Adrenal gland (tissue), 5 donors: Measurements from ENCODE around the gene NDST1.

Experiments used
- CTCF ChIP-seq, 6 experiments: fragments of 450-650 bp in 4 of 6; fragments of 200-600 bp in 2 of 6; sonication (generic) in 1 of 6; IDR thresholded peaks; 1 replicate in 5 of 6; 2 replicates in 1 of 6; pipeline versions ENCODE4 v1.5.1 to v1.8.0; 2016 to 2021; ENCODE audit warnings: antibody characterized with exemption in 6 of 6, mild to moderate bottlenecking in 2 of 6, moderate library complexity in 1 of 6
- POLR2A ChIP-seq, 2 donors: fragments of 450-650 bp; IDR thresholded peaks; one replicate each; pipeline ENCODE4 v1.6.1; 2017; ENCODE audit warnings: antibody characterized with exemption in 2 of 2, mild to moderate bottlenecking in 2 of 2, moderate library complexity in 1 of 2
- donor health status: DM: no; HTN: no; CAD: no.

- TF ChIP-seq POLR2A (IDR thresholded peaks at IDR 0.05) (no peak), CTCF (IDR thresholded peaks at IDR 0.05) (no peak)
Measured at GRCh38 chr5:150567031-150567717, 59.2 kb downstream of the NDST1 start.
